Measurements from ENCODE around the gene ALOX5. TPM values are rescaled to one million over a fixed set of nuclear protein-coding genes. Genes with fewer than 3 reads are reported as not detected.
"Not testable (repeated sequence)": the region's sequence is repeated elsewhere in the genome, so short reads cannot be mapped to it uniquely, and the experiment has no call there.

Gene ALOX5
- total RNA-seq, 1 donor from 2014 or later = 23.1 TPM

DNA sequence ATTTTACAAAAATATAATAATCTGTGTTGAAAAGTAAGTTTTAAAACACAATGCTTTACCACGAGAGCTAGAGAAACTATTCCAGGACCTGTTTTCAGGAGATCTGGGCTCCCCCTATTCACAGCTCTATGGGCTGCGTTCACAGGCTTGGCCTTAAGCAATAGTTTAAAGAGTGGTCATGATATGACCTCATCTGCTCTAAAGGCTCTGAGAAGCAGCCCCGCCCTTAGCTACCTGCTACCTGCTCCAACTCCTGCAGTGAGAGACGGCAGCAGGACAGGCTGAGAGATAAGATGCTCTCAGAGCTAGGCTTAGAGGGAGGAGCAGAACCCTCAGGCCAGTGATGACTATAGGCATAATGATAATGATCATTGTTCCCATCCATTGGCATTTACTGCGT is 12.6 kb downstream of the ALOX5 start:
- H3K4me1 ChIP-seq = no peaks in the 10 kb centered on the region
- TF ChIP-seq, protein P1, sequence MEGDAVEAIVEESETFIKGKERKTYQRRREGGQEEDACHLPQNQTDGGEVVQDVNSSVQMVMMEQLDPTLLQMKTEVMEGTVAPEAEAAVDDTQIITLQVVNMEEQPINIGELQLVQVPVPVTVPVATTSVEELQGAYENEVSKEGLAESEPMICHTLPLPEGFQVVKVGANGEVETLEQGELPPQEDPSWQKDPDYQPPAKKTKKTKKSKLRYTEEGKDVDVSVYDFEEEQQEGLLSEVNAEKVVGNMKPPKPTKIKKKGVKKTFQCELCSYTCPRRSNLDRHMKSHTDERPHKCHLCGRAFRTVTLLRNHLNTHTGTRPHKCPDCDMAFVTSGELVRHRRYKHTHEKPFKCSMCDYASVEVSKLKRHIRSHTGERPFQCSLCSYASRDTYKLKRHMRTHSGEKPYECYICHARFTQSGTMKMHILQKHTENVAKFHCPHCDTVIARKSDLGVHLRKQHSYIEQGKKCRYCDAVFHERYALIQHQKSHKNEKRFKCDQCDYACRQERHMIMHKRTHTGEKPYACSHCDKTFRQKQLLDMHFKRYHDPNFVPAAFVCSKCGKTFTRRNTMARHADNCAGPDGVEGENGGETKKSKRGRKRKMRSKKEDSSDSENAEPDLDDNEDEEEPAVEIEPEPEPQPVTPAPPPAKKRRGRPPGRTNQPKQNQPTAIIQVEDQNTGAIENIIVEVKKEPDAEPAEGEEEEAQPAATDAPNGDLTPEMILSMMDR (IDR thresholded peaks at IDR 0.05) = no peak
- H3K9me3 ChIP-seq = no peaks in the 10 kb centered on the region
- no peaks in the 10 kb centered on the region for H3K36me3 ChIP-seq
- intact Hi-C loops (cut with DNase I) = no loop called here
- no peaks in the 10 kb centered on the region for H3K27me3 ChIP-seq
- no peak overlapping the region for H3K4me3 ChIP-seq
- DNase-seq (ENCODE audit: low spot score in 2 of 2) = no peak
- no peak overlapping the region for H3K27ac ChIP-seq

GRCh38 chr10:45387096-45387893 is 13.3 kb downstream of the ALOX5 start:
- TF ChIP-seq, protein P1 (IDR thresholded peaks at IDR 0.05) = no peak
- no peak overlapping the region for H3K4me3 ChIP-seq
- H3K4me1 ChIP-seq = no peaks in the 10 kb centered on the region
- no peaks in the 10 kb centered on the region for H3K9me3 ChIP-seq
- H3K27me3 ChIP-seq = no peaks in the 10 kb centered on the region
- no peaks in the 10 kb centered on the region for H3K36me3 ChIP-seq
- H3K27ac ChIP-seq = no peak overlapping the region
- intact Hi-C loops (cut with DNase I) = no loop called here
- no peak for DNase-seq (ENCODE audit: low spot score in 2 of 2)

DNA sequence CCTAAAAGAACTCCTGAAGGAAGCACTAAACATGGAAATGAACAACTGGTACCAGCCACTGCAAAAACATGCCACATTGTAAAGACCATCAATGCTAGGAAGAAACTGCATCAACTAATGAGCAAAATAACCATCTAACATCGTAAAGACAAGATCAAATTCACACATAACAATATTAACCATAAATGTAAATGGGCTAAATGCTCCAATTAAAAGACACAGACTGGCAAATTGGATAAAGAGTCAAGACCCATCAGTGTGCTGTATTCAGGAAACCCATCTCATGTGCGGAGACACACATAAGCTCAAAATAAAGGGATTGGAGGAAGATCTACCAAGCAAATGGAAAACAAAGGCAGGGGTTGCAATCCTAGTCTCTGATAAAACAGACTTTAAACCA is 15.7 kb downstream of the ALOX5 start:
- H3K27ac ChIP-seq; H3K9me3 ChIP-seq; DNase-seq (ENCODE audit: low spot score in 2 of 2); intact Hi-C loops (cut with DNase I); H3K4me3 ChIP-seq; H3K4me1 ChIP-seq; H3K27me3 ChIP-seq; H3K36me3 ChIP-seq: not testable (repeated sequence)

DNA sequence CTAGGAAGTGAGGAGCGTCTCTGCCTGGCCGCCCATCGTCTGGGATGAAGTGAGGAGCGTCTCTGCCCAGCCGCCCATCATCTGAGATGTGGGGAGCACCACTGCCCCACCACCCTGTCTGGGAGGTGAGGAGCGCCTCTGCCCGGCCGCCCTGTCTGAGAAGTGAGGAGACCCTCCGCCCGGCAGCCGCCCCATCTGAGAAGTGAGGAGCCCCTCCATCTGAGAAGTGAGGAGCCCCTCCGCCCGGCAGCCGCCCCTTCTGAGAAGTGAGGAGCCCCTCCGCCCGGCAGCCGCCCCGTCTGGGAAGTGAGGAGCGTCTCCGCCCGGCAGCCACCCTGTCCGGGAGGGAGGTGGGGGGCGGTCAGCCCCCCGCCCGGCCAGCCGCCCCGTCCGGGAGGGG is 17.6 kb downstream of the ALOX5 start:
- H3K27me3 ChIP-seq; intact Hi-C loops (cut with DNase I); H3K4me1 ChIP-seq; DNase-seq (ENCODE audit: low spot score in 2 of 2); H3K9me3 ChIP-seq; H3K4me3 ChIP-seq; H3K27ac ChIP-seq; H3K36me3 ChIP-seq: not testable (repeated sequence)

DNA sequence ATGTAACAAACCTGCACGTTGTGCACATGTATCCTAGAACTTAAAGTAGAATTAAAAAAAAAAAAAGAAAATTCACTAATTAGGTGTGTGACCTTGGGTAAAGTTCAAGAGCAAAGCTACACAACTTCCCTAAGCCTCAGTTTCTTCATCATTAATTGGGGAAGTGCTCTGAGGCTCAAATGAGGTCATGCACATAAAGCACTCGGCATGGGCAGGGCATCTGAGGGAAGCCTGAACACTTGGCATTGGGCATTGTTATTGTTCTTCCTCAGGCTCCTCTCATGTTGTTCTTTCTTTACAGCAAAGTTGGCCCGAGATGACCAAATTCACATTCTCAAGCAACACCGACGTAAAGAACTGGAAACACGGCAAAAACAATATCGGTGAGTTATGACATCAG is 21.5 kb downstream of the ALOX5 start:
- Histone ChIP-seq H3K36me3 (no peaks in the 10 kb centered on the region), H3K27me3 (no peaks in the 10 kb centered on the region), H3K27ac (no peak overlapping the region), H3K9me3 (no peaks in the 10 kb centered on the region), H3K4me1 (no peaks in the 10 kb centered on the region), H3K4me3 (no peak overlapping the region)
- TF ChIP-seq, protein P1 (IDR thresholded peaks at IDR 0.05) = no peak
- intact Hi-C loops (cut with DNase I) = no loop called here
- DNase-seq (ENCODE audit: low spot score in 2 of 2) = no peak

- TF ChIP-seq, protein P1 (IDR thresholded peaks at IDR 0.05) = no peak
- Histone ChIP-seq H3K4me3 (no peak overlapping the region), H3K36me3 (no peaks in the 10 kb centered on the region), H3K27ac (no peak overlapping the region), H3K9me3 (no peaks in the 10 kb centered on the region), H3K27me3 (no peaks in the 10 kb centered on the region), H3K4me1 (no peaks in the 10 kb centered on the region)
- DNase-seq (ENCODE audit: low spot score in 2 of 2) = no peak
- intact Hi-C loops (cut with DNase I) = no loop called here
Measured at GRCh38 chr10:45398595-45398994, 24.6 kb downstream of the ALOX5 start.

GRCh38 chr10:45399113-45399512 is 25.1 kb downstream of the ALOX5 start:
- Histone ChIP-seq H3K27me3 (no peaks in the 10 kb centered on the region), H3K9me3 (no peaks in the 10 kb centered on the region), H3K27ac (no peak overlapping the region), H3K4me1 (no peaks in the 10 kb centered on the region), H3K36me3 (no peaks in the 10 kb centered on the region), H3K4me3 (no peak overlapping the region)
- intact Hi-C loops (cut with DNase I) = no loop called here
- no peak for DNase-seq (ENCODE audit: low spot score in 2 of 2)
- TF ChIP-seq, protein P1 (IDR thresholded peaks at IDR 0.05) = no peak

All from ascending aorta (tissue), 2 donors.